ENCODE results near the gene ATXN10.

The ATXN10 gene

GRCh38 chr22:45638834-45639746 lies 32.5 kb upstream of the ATXN10 start:
- peak; percentile 22 for DNase-seq (ENCODE audit: extremely low read depth, low read depth)
- TF ChIP-seq CTCF (IDR thresholded peaks at IDR 0.05; ENCODE audit: low read depth, low read length), result no peak; the same call in none of the 2 replicates

GRCh38 chr22:45639747-45640102 lies 31.9 kb upstream of the ATXN10 start:
- no peak for DNase-seq (ENCODE audit: extremely low read depth, low read depth)
- no peak for TF ChIP-seq CTCF (IDR thresholded peaks at IDR 0.05; ENCODE audit: low read depth, low read length)

GRCh38 chr22:45640291-45640940 lies 31.2 kb upstream of the ATXN10 start:
- no peak for TF ChIP-seq CTCF (IDR thresholded peaks at IDR 0.05; ENCODE audit: low read depth, low read length)
- no peak for DNase-seq (ENCODE audit: extremely low read depth, low read depth)

- no peak for DNase-seq (ENCODE audit: extremely low read depth, low read depth)
- no peak for TF ChIP-seq CTCF (IDR thresholded peaks at IDR 0.05; ENCODE audit: low read depth, low read length)
These were observed 30.6 kb upstream of the ATXN10 start for GRCh38 chr22:45640941-45641621.

GRCh38 chr22:45642986-45643385 lies 28.6 kb upstream of the ATXN10 start:
- no peak for TF ChIP-seq CTCF (IDR thresholded peaks at IDR 0.05; ENCODE audit: low read depth, low read length)
- DNase-seq (ENCODE audit: extremely low read depth, low read depth), result no peak

GRCh38 chr22:45644714-45645113 lies 26.9 kb upstream of the ATXN10 start:
- TF ChIP-seq CTCF (IDR thresholded peaks at IDR 0.05; ENCODE audit: low read depth, low read length), result no peak
- no peak for DNase-seq (ENCODE audit: extremely low read depth, low read depth)

GRCh38 chr22:45645150-45645525 lies 26.5 kb upstream of the ATXN10 start:
- DNase-seq (ENCODE audit: extremely low read depth, low read depth), result no peak
- no peak for TF ChIP-seq CTCF (IDR thresholded peaks at IDR 0.05; ENCODE audit: low read depth, low read length)

All from AG09319 (cell line).